Keratinocyte (primary cell): ENCODE results near the gene SCAF4.

ENCODE experiments used
- CTCF ChIP-seq, 3 experiments: IDR thresholded peaks in 1 of 3; conservative IDR thresholded peaks in 1 of 3; optimal IDR thresholded peaks in 1 of 3; 2 replicates in 2 of 3; 3 replicates in 1 of 3; pipeline versions ENCODE3 to v1.5.1; 2011; ENCODE audit warnings: low read length in 3 of 3, mild to moderate bottlenecking in 3 of 3, moderate library complexity in 2 of 3, control low read depth in 1 of 3, inconsistent platforms in 1 of 3; ENCODE audit not compliant: insufficient read depth in 2 of 3; ENCODE audit errors: extremely low read depth in 1 of 3
- EZH2 ChIP-seq: IDR thresholded peaks from one replicate; pipeline ENCODE4 v1.6.1; 2012; ENCODE audit warnings: inconsistent platforms, mild to moderate bottlenecking, low read length, moderate library complexity

- TF ChIP-seq CTCF (optimal IDR thresholded peaks at IDR 0.05 in 1 of 3, IDR thresholded peaks at IDR 0.05 in 1 of 3, conservative IDR thresholded peaks at IDR 0.05 in 1 of 3; ENCODE audit: extremely low read depth in 1 of 3, insufficient read depth in 2 of 3, low read length in 3 of 3) = no peak
- no peak for TF ChIP-seq EZH2
Observed at GRCh38 chr21:31752967-31753366, 21.0 kb upstream of the SCAF4 start.
